ENCODE results near the gene HCFC2.

DNA sequence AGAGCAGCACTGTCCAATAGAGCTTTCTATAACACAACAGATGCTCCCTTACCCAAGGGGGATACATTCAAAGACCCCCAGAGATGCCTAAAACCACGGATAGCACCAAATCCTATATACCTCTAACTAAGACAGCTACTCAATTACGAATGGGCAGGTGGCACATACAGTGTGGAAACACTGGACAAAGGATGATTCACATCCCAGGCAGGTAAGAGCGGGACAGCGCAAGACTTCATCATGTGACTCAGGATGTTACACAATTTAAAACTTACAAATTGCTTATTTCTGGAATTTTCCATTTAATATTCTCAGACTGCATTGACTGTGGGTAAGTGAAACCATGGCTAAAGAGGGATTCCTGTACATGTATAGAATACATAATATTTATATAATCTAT lies 5.5 kb upstream of the HCFC2 start:
- TF ChIP-seq POLR2AphosphoS5 (IDR thresholded peaks at IDR 0.05), result no peak
- no peak for TF ChIP-seq CTCF (IDR thresholded peaks at IDR 0.05 in 8 of 11, conservative IDR thresholded peaks at IDR 0.05 in 3 of 11)
